Measurements from ENCODE around the gene CST4. TPM values are rescaled to one million over a fixed set of nuclear protein-coding genes. Genes with fewer than 3 reads are reported as not detected.

Gene CST4
- total RNA-seq, 1 donor from 2014 or later, result not detected

DNA sequence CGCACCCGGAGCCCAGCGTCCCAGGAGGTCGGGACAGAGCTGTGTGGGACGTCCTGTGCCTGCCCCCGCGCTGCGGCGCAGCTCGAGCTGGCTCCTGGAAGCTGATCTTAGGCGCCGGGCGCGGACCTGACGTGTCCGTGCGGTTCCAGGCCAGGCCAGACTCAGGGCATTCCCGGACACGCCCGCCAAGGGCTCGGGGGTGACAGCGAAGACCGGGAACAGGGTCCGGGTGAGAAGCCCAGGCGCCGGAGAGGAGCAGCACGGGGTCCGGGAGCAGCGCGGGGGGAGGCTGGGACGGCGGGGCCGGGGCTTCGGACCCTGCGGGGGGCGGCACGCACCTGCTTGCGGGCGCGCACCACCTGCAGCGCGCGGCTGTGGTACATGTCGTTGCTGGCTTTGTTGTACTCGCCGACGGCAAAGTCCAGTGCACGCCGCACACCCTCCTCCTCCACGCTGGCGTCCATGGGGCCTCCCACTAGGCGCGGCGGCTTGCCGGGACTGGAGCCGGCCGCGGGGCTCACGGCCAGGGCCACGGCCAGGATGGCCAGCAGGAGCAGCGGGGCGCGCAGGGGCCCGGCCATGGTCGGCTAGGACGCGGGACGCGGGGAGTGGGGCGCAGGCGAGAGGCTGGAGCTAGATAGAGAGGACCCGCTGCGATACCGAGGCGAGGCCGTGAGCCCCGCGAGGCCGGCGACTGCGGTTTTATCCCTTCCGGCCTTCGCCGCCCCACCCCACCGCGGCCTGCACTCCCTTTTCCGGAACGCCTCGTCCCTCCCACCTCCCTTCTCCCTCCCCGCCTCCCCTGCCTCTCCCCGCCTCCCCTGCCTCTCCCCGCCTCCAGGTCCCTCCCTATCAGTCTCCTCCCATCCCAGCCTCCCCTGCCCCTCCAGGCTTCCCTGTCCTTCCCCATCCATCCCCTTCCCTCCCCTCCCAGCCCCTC, 51.3 kb downstream of the CST4 start, which contains the start of gene CST3:
CST3 (minus strand) TSS at position 674 of the 940 bp plus-strand sequence; CDS start at position 581, 93 bp downstream.
- Histone ChIP-seq H3K4me2 (ENCODE audit: low read length) (peak within 1 kb of the TSS; percentile 96), H3K9me3 (ENCODE audit: insufficient read depth, low read depth, low read length) (no peaks in the 10 kb centered on the region), H3K9ac (ENCODE audit: low read length) (peak within 1 kb of the TSS; percentile 89), H3K27me3 (ENCODE audit: insufficient read depth, low read length) (no peaks in the 10 kb centered on the region), H3K79me2 (ENCODE audit: insufficient read depth, low read length) (peaks cover 28% of the 10 kb centered on the region), H2AFZ (ENCODE audit: low read depth, low read length) (peak within 1 kb of the TSS; percentile 88), H3K4me1 (ENCODE audit: insufficient read depth, low read length) (peaks cover 19% of the 10 kb centered on the region), H3K27ac (ENCODE audit: low read depth, low read length) (peak within 1 kb of the TSS; percentile 72), H3K36me3 (ENCODE audit: insufficient read depth, low read length) (no peaks in the 10 kb centered on the region), H4K20me1 (ENCODE audit: insufficient read depth, low read length) (peaks cover 34% of the 10 kb centered on the region), H3K4me3 (ENCODE audit: insufficient read depth, low read depth, low read length) (peak within 1 kb of the TSS; percentile 69)
- Mint-ChIP-seq H3K4me1 (ENCODE audit: low read depth, unreplicated experiment) (peaks cover 28% of the 10 kb centered on the region), H3K36me3 (ENCODE audit: low read depth, unreplicated experiment) (peaks cover 15% of the 10 kb centered on the region), H3K27ac (ENCODE audit: unreplicated experiment) (peak within 1 kb of the TSS; percentile 83), H3K9me3 (ENCODE audit: unreplicated experiment) (no peaks in the 10 kb centered on the region), H3K27me3 (ENCODE audit: low read depth, unreplicated experiment) (no peaks in the 10 kb centered on the region), H3K4me3 (ENCODE audit: unreplicated experiment) (peak within 1 kb of the TSS; percentile 93)
- TF ChIP-seq CTCF (IDR thresholded peaks at IDR 0.05; ENCODE audit: insufficient read depth, low read depth, low read length) (no peak), EZH2 (IDR thresholded peaks at IDR 0.05; ENCODE audit: insufficient read depth, low read length) (no peak)
- FAIRE-seq (no peak), DNase-seq (ENCODE audit: low read depth) (peak; percentile 72)

- Mint-ChIP-seq H3K36me3 (ENCODE audit: low read depth, unreplicated experiment) (peaks cover 15% of the 10 kb centered on the region), H3K27ac (ENCODE audit: unreplicated experiment) (peak overlapping the region; percentile 83), H3K4me3 (ENCODE audit: unreplicated experiment) (peak overlapping the region; percentile 93), H3K27me3 (ENCODE audit: low read depth, unreplicated experiment) (no peaks in the 10 kb centered on the region), H3K9me3 (ENCODE audit: unreplicated experiment) (no peaks in the 10 kb centered on the region), H3K4me1 (ENCODE audit: low read depth, unreplicated experiment) (peaks cover 22% of the 10 kb centered on the region)
- H3K36me3 ChIP-seq (ENCODE audit: insufficient read depth, low read length), result no peaks in the 10 kb centered on the region
- H3K79me2 ChIP-seq (ENCODE audit: insufficient read depth, low read length), result peaks cover 28% of the 10 kb centered on the region
- H2AFZ ChIP-seq (ENCODE audit: low read depth, low read length), result peak overlapping the region; percentile 88
- H4K20me1 ChIP-seq (ENCODE audit: insufficient read depth, low read length), result peaks cover 29% of the 10 kb centered on the region
- H3K4me3 ChIP-seq (ENCODE audit: insufficient read depth, low read depth, low read length), result peak overlapping the region; percentile 69
- peak overlapping the region; percentile 89 for H3K9ac ChIP-seq (ENCODE audit: low read length)
- H3K27me3 ChIP-seq (ENCODE audit: insufficient read depth, low read length), result no peaks in the 10 kb centered on the region
- DNase-seq (ENCODE audit: low read depth), result no peak
- H3K9me3 ChIP-seq (ENCODE audit: insufficient read depth, low read depth, low read length), result no peaks in the 10 kb centered on the region
- peak overlapping the region; percentile 96 for H3K4me2 ChIP-seq (ENCODE audit: low read length)
- no peak for FAIRE-seq
- TF ChIP-seq CTCF (IDR thresholded peaks at IDR 0.05; ENCODE audit: insufficient read depth, low read depth, low read length), result no peak
- no peak for TF ChIP-seq EZH2 (IDR thresholded peaks at IDR 0.05; ENCODE audit: insufficient read depth, low read length)
- H3K4me1 ChIP-seq (ENCODE audit: insufficient read depth, low read length), result peaks cover 14% of the 10 kb centered on the region
- no peak overlapping the region for H3K27ac ChIP-seq (ENCODE audit: low read depth, low read length)
Measured at GRCh38 chr20:23636908-23637281, 51.9 kb downstream of the CST4 start.

All from astrocyte (in vitro differentiated cells and primary cell).